Amygdala (tissue), 56 donors: ENCODE results near the gene PGAP6.
"Not testable (repeated sequence)": the region's sequence is repeated elsewhere in the genome, so short reads cannot be mapped to it uniquely, and the experiment has no call there.

Experiments
- DNase-seq, 56 donors: peaks; one replicate each; lab custom pipeline; 2025; lab: John Stamatoyannopoulos, UW

PGAP6 gene

DNA sequence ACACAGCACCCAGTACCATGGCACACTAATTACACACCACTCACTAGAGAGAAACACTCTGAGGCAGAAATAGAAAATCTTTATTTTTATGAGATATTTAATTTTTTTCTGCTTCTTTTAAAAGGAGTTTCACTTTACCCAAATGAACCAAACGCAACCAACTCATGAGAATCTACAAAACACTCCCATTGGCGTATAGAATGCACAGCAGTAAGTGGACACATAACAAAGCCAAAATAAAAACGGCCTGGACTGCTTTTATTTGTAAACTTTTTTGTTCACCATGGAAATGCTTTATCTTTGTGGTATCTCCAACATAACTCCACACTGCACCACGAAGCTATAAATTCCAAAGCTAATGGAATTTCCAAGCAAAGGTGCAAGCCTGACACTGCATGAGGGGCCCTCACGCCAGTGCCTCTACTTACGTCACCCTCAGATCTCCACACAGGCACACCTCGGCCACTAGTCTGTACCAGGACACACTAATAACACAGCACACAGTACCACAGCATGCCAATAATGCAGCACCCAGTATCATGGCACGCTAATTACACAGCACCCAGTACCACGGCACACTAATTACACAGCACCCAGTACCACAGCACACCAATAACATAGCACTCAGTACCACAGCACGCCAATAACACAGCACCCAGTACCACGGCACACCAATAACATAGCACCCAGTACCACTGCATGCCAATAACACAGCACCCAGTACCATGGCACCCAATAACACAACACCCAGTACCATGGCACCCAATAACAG is 46.7 kb downstream of the PGAP6 start:
- DNase-seq: not testable (repeated sequence)

DNA sequence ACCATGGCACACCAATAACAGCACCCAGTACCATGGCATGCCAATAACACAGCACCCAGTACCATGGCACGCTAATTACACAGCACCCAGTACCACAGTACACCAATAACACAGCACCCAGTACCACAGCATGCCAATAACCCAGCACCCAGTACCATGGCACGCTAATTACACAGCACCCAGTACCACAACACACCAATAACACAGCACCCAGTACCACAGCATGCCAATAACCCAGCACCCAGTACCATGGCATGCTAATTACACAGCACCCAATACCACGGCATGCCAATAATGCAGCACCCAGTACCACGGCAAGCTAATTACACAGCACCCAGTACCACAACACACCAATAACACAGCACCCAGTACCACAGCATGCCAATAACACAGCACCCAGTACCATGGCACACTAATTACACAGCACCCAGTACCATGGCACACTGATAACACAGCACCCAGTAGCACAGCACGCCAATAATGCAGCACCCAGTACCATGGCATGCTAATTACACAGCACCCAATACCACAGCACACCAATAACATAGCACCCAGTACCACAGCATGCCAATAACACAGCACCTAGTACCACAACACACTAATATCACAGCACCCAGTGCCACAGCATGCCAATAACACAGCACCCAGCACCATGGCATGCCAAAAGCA is 47.5 kb downstream of the PGAP6 start:
- DNase-seq: not testable (repeated sequence)

DNA sequence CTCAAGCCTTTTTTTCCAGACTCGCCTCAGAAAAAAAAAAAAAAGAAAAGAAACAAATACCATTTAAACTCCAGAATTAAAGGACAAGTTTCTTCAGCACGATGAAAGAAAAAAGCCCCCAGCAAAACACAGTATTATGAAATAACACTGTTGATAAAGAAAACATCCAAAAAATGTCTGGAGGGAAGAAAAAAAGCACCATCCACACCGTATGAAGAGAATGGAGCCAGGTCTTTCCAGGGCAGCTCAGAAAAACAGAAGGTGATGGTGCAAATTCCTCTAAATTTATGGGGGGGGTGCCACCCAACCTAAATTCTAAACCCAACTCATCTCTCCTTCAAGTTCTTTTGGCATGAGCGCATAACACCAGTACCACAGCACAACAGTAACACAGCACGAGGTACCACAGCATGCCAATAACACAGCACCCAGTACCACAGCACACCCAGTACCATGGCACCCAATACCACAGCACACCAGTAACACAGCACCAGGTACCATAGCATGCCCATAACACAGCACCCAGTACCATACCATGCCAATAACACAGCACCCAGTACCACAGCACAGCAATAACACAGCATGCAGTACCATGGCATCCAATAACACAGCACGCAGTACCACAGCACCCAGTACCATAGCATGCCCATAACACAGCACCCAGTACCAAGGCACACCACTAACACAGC is 48.2 kb downstream of the PGAP6 start:
- DNase-seq: no peak

DNA sequence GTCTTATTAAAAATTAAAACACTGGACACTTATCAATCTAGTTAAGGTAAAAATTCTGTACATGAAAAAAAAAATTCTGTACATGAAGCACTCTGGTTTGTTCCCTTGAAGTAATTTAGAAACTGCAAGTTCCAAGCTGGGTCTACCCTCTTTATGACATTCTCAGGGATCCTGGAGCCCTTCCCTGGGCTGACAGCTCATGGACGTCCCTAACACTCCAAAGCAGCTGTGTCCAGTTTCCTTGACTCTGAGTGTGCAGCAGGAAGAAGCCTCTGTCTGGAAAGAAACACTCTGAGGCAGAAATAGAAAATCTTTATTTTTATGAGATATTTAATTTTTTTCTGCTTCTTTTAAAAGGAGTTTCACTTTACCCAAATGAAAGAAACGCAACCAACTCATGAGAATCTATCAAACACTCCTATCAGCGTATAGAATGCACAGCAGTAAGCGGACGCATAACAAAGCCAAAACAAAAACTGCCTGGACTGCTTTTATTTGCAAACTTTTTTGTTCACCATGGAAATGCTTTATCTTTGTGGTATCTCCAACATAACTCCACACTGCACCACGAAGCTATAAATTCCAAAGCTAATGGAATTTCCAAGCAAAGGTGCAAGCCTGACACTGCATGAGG is 50.5 kb downstream of the PGAP6 start:
- DNase-seq: not testable (repeated sequence)

DNA sequence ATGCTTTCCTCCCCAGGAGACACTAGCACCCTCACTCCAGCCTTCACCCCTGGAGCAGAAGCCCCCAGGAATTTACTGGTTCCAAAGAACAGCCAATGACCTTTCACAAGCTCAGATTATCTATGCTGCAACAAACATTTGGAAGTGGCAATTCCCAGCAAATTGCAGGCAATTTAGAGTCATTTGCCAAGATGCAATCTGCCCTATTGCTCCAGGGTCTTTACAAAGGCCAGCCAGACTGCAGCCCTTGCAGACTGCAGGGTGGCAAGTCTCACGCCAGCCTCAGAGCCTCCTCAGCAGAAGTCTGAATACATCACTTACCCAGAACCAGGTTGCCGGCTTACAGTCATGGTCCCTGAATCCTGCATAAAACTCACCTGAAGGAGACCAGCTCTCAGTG is 51.0 kb downstream of the PGAP6 start:
- no peak for DNase-seq

DNA sequence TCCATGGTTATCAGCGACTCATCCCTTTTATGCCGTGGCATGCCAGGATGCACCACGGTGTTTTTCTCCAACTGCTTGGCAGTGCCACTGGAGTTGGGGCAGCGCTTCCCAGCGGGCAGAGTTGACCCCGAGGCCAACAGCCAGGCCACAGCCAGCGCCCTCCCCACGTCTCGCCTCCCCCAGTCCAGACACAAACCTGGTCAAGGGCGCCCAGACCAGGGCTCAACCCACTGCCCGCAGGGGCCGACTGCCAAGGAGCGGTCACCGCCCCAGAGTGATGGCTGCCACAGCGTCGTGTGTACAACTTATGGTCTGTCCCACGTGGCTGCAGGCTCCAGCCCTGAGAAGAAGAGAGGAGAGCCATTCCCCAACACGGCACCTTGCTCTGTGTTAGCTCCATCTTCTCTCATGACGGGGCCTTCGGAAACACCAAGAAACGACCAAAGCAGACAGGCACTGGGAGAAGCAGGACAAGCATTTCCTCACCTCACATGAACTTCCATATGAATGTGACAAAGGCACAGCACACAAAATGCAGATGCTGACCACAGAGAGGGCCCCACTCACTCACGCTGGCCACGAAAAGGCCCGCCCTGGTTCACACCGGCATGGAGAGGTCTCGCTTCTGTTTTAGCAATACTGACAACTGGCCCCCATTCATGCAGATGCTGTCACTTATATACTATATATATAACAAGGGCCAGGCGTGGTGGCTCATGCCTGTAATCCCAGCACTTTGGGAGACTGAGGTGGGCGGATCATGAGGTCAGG is 56.2 kb downstream of the PGAP6 start:
- no peak for DNase-seq

DNA sequence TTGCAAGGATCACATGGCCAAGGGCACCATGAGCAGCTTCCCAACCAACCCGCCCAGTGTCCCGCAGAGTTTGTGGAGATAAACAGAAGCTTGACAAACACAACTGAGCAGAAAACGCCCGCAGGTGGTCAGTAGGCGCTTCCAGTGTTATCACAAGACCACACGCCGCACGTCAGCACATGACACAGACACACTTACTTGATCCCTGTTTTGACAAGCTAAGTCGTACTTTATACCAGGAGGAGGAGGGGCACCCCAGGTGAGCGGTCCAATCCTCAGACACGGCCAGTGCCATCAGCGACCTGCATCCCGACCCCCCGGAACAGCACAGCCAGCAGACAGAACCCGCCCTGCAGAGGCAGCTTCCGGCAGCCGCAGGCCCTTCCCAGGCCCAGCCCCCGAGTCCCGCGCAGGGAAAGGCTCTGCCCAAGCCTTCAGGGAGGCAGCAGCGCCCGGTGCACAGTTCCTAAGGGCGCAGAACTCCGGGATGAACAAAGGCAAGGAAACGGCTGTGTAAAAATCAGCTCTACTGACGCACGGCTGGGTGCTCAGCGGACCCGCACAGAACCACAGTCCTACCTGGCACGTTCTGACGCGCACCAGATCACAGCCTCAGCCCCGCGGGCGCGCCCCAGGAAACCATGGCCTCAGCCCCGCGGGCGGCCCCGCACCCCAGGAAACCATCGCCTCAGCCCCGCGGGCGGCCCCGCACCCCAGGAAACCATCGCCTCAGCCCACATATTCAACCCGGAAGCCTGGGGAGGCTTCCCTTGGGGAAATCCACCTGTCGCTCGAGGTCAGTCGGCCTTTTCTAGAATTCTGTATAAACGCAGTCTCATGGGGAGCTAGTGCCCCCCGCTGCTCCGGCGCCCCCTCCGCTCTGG is 57.1 kb downstream of the PGAP6 start:
- DNase-seq: no peak

DNA sequence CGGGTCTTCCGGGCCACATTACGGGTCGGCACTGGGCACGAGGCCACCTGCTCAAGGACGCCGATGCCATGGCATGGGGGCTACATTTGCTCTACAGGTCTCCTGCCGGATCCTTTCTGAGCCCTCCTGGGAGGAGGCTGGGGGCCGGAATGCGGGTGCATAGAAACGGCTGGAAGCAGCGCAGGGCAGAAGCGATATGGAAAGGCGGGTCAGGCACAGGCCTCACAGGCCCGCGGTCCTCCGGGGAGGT is 57.7 kb downstream of the PGAP6 start:
- no peak for DNase-seq

DNA sequence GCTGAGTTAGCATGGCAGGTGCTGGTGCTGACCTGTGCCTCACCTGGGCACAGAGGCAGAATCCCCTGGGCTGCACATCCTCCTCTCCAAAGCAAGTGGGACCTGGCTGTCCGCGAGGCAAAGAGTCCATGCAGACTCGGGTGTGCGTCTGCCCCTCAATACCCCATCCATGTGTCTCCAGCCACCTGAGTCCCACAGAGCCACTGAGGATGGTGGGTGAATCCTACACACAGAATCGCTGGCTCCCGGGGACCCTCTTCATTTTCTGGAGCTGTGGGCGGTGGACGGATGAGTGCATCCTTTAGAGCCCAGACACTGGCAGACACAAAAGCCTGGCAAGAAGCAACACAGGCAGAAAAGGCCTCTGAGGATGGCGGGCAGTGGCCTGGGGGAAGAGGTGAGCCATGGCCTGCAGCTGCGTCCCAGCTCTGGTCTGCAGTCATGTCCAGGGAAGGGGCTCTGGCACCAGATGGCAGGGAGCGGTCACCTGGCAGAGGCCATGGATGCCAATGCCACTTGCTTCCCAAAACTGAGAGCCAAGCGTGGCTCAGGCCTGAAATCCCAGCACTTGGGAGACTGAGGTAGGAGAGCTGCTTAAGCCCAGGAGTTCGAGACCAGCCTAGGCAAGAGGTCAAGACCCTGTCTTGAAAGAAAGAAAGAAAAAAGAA is 59.2 kb downstream of the PGAP6 start:
- no peak for DNase-seq

DNA sequence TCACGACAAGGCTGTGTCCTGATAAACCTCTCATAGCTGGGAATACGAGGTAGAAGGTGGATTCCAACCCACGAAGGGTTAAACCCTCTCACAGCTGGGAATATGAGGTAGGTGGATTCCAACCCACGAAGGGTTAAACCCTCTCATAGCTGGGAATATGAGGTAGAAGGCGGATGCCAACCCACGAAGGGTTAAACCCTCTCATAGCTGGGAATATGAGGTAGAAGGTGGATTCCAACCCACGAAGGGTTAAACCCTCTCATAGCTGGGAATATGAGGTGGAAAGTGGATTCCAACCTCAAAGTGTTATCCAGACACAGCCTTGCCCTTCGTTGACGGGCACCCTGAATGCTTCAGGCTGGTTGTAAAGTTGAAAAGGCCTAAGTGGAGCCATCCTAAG is 60.2 kb downstream of the PGAP6 start:
- no peak for DNase-seq
